Measurements from ENCODE around the gene DRC1. TPM values are rescaled to one million over a fixed set of nuclear protein-coding genes. Genes with fewer than 3 reads are reported as not detected.
A peak's percentile ranks its signal among the peaks of the same experiment; 100 is the strongest.

DRC1 gene
- total RNA-seq, 8 experiments from 2014 or later: 0.43 to 37.1 (median 0.58) TPM; not detected in 3

GRCh38 chr2:26488463-26489212, 86.9 kb downstream of the DRC1 start:
- Histone ChIP-seq H3K27ac (no peak overlapping the region), H3K4me3 (no peak overlapping the region), H3K4me1 (replicated peaks in 1 of 2) (peaks cover 4 to 7% of the 10 kb centered on the region in 2 donors)
- no peak for ATAC-seq (replicated peaks in 6 of 8)
- 67 to 93% (median 86%) methylated on average over 1 to 9 of the region's 20 CpGs; no CpG with 5 or more reads in 6 of the 10 experiments for WGBS, 10 experiments
- in situ Hi-C loops (cut with MboI; ENCODE audit: low pct_unique_long_range_greater_than_20kb in 2 of 9, low sequenced_read_pairs in 9 of 9, unreplicated experiment in 9 of 9): no loop called here

- 54 to 90% (median 77%) methylated on average over 3 to 11 of the region's 19 CpGs; no CpG with 5 or more reads in 6 of the 10 experiments for WGBS, 10 experiments
- in situ Hi-C loops (cut with MboI; ENCODE audit: low pct_unique_long_range_greater_than_20kb in 2 of 9, low sequenced_read_pairs in 9 of 9, unreplicated experiment in 9 of 9): no loop called here
- no peak for ATAC-seq (replicated peaks in 6 of 8)
Observed at GRCh38 chr2:26489213-26489850, 87.6 kb downstream of the DRC1 start.

GRCh38 chr2:26491563-26492167, 89.9 kb downstream of the DRC1 start:
- WGBS, 10 experiments: 53 to 94% (median 75%) methylated on average over 2 to 6 of the region's 8 CpGs; no CpG with 5 or more reads in 3 of the 10 experiments
- Histone ChIP-seq H3K4me1 (replicated peaks in 1 of 2) (peaks cover 0 to 10% of the 10 kb centered on the region in 2 donors), H3K4me3 (no peak overlapping the region), H3K27ac (no peak overlapping the region)
- in situ Hi-C loops (cut with MboI; ENCODE audit: low pct_unique_long_range_greater_than_20kb in 2 of 9, low sequenced_read_pairs in 9 of 9, unreplicated experiment in 9 of 9): no loop called here
- no peak for ATAC-seq (replicated peaks in 6 of 8)

More at GRCh38 chr2:26489213-26489850, 87.6 kb downstream of the DRC1 start:
- Histone ChIP-seq H3K27ac (no peak overlapping the region), H3K4me3 (no peak overlapping the region), H3K4me1 (replicated peaks in 1 of 2) (peaks cover under 1 to 3% of the 10 kb centered on the region in 2 donors)

- H3K4me3 ChIP-seq: no peak overlapping the region
- WGBS, 10 experiments: 33 to 100% (median 60%) methylated on average over 1 to 3 of the region's 7 CpGs; no CpG with 5 or more reads in 7 of the 10 experiments
- in situ Hi-C loops (cut with MboI; ENCODE audit: low pct_unique_long_range_greater_than_20kb in 2 of 9, low sequenced_read_pairs in 9 of 9, unreplicated experiment in 9 of 9): no loop called here
Observed at GRCh38 chr2:26492749-26493515, 91.2 kb downstream of the DRC1 start.

GRCh38 chr2:26493566-26493965, 91.8 kb downstream of the DRC1 start:
- in situ Hi-C loops (cut with MboI; ENCODE audit: low pct_unique_long_range_greater_than_20kb in 2 of 9, low sequenced_read_pairs in 9 of 9, unreplicated experiment in 9 of 9): no loop called here
- ATAC-seq (replicated peaks in 6 of 8): no peak

More at GRCh38 chr2:26492749-26493515, 91.2 kb downstream of the DRC1 start:
- no peak for ATAC-seq (replicated peaks in 6 of 8)
- Histone ChIP-seq H3K27ac (no peak overlapping the region), H3K4me1 (replicated peaks in 1 of 2) (peaks cover 0 to 10% of the 10 kb centered on the region in 2 donors)

GRCh38 chr2:26494199-26494598, 92.5 kb downstream of the DRC1 start:
- no peak for ATAC-seq (replicated peaks in 6 of 8)
- Histone ChIP-seq H3K4me3 (no peak overlapping the region), H3K4me1 (replicated peaks in 1 of 2) (peaks cover 0 to 10% of the 10 kb centered on the region in 2 donors), H3K27ac (no peak overlapping the region)
- in situ Hi-C loops (cut with MboI; ENCODE audit: low pct_unique_long_range_greater_than_20kb in 2 of 9, low sequenced_read_pairs in 9 of 9, unreplicated experiment in 9 of 9): no loop called here
- 98 to 100% methylated on average over 2 to 4 of the region's 4 CpGs; no CpG with 5 or more reads in 8 of the 10 experiments for WGBS, 10 experiments

More at GRCh38 chr2:26493566-26493965, 91.8 kb downstream of the DRC1 start:
- WGBS, 10 experiments: 30 to 100% (median 73%) methylated on average over 1 to 7 of the region's 10 CpGs; no CpG with 5 or more reads in 3 of the 10 experiments
- no peak overlapping the region for H3K27ac ChIP-seq
- no peak overlapping the region for H3K4me3 ChIP-seq
- H3K4me1 ChIP-seq (replicated peaks in 1 of 2): peaks cover 0 to 10% of the 10 kb centered on the region in 2 donors

GRCh38 chr2:26494891-26495290, 93.2 kb downstream of the DRC1 start:
- in situ Hi-C loops (cut with MboI; ENCODE audit: low pct_unique_long_range_greater_than_20kb in 2 of 9, low sequenced_read_pairs in 9 of 9, unreplicated experiment in 9 of 9): no loop called here
- Histone ChIP-seq H3K27ac (no peak overlapping the region), H3K4me3 (no peak overlapping the region), H3K4me1 (replicated peaks in 1 of 2) (peaks cover 0 to 7% of the 10 kb centered on the region in 2 donors)
- ATAC-seq (replicated peaks in 6 of 8): no peak
- 82 to 100% methylated on average over 1 to 8 of the region's 8 CpGs; no CpG with 5 or more reads in 8 of the 10 experiments for WGBS, 10 experiments

GRCh38 chr2:26495705-26496297, 94.1 kb downstream of the DRC1 start:
- in situ Hi-C loops (cut with MboI; ENCODE audit: low pct_unique_long_range_greater_than_20kb in 2 of 9, low sequenced_read_pairs in 9 of 9, unreplicated experiment in 9 of 9): no loop called here
- peak in 6 of 8 experiments; percentile 65 to 92 (median 87) for ATAC-seq (replicated peaks in 6 of 8)
- Histone ChIP-seq H3K4me3 (no peak overlapping the region), H3K4me1 (replicated peaks in 1 of 2) (peaks cover 0 to 7% of the 10 kb centered on the region in 2 donors), H3K27ac (no peak overlapping the region)
- 26 to 69% (median 48%) methylated on average over 2 to 7 of the region's 8 CpGs; no CpG with 5 or more reads in 1 of the 10 experiments for WGBS, 10 experiments

GRCh38 chr2:26500406-26500805, 98.7 kb downstream of the DRC1 start:
- Histone ChIP-seq H3K4me3 (no peak overlapping the region), H3K27ac (no peak overlapping the region), H3K4me1 (replicated peaks in 1 of 2) (peaks cover 0 to 19% of the 10 kb centered on the region in 2 donors)
- in situ Hi-C loops (cut with MboI; ENCODE audit: low pct_unique_long_range_greater_than_20kb in 2 of 9, low sequenced_read_pairs in 9 of 9, unreplicated experiment in 9 of 9): no loop called here
- ATAC-seq (replicated peaks in 6 of 8): no peak
- 0 to 100% (median 63%) methylated on average over 1 to 4 of the region's 4 CpGs for WGBS, 10 experiments

- Histone ChIP-seq H3K4me1 (replicated peaks in 1 of 2) (peaks cover 17 to 39% of the 10 kb centered on the region in 2 donors), H3K27ac (no peak overlapping the region), H3K4me3 (peak overlapping the region in 2 of 5 donors; percentile 8 to 9)
- WGBS, 10 experiments: 2 to 42% (median 20%) methylated on average over 1 to 16 of the region's 41 CpGs; no CpG with 5 or more reads in 5 of the 10 experiments
- in situ Hi-C loops (cut with MboI; ENCODE audit: low pct_unique_long_range_greater_than_20kb in 2 of 9, low sequenced_read_pairs in 9 of 9, unreplicated experiment in 9 of 9): no loop called here
- peak; percentile 75 to 98 (median 92) for ATAC-seq (replicated peaks in 6 of 8)
Observed at GRCh38 chr2:26503231-26503880, 101.6 kb downstream of the DRC1 start.

- peaks cover 19 to 42% of the 10 kb centered on the region in 2 donors for H3K4me1 ChIP-seq (replicated peaks in 1 of 2)
- ATAC-seq (replicated peaks in 6 of 8): no peak
- H3K27ac ChIP-seq: no peak overlapping the region
- H3K4me3 ChIP-seq: no peak overlapping the region
- in situ Hi-C loops (cut with MboI; ENCODE audit: low pct_unique_long_range_greater_than_20kb in 2 of 9, low sequenced_read_pairs in 9 of 9, unreplicated experiment in 9 of 9): no loop called here
- 33 to 100% (median 81%) methylated on average over 1 to 8 of the region's 13 CpGs; no CpG with 5 or more reads in 3 of the 10 experiments for WGBS, 10 experiments
Observed at GRCh38 chr2:26504002-26504401, 102.3 kb downstream of the DRC1 start.
